Astrocyte (in vitro differentiated cells and primary cell): ENCODE data around the gene ZNF784.

Experiments
- CTCF ChIP-seq: IDR thresholded peaks from 2 replicates; pipeline ENCODE4 v1.5.1; 2011; ENCODE audit warnings: low read depth, mild to moderate bottlenecking, inconsistent platforms, low read length, moderate library complexity; ENCODE audit not compliant: insufficient read depth
- EZH2 ChIP-seq: IDR thresholded peaks from 2 replicates; pipeline ENCODE4 v1.6.1; 2012; ENCODE audit warnings: mild to moderate bottlenecking, low read length, inconsistent platforms; ENCODE audit not compliant: insufficient read depth

GRCh38 chr19:55624109-55625003, at the start of gene ZNF784:
- TF ChIP-seq CTCF = no peak
- TF ChIP-seq EZH2 = no peak
